Liver (tissue), 3 donors: ENCODE results near the gene RSBN1L.

Source experiments
- CTCF ChIP-seq: fragments of 150-350 bp; IDR thresholded peaks from 2 replicates; pipeline ENCODE4 v1.5.1; 2017; ENCODE audit warnings: improper control_type of control experiment, low read depth, low read length; ENCODE audit not compliant: missing input control
- EGR1 ChIP-seq, 2 donors: IDR thresholded peaks; 2 replicates each; pipeline ENCODE4 v1.6.1; 2016 to 2018; ENCODE audit warnings: antibody characterized with exemption in 2 of 2, low read depth in 2 of 2
- FOXA1 ChIP-seq: IDR thresholded peaks from 2 replicates; pipeline ENCODE4 v1.6.1; 2016; ENCODE audit warnings: antibody characterized with exemption
- GABPA ChIP-seq, 2 donors: IDR thresholded peaks in 1 of 2; conservative IDR thresholded peaks in 1 of 2; 2 replicates each; pipeline ENCODE4 v1.6.1; 2016; ENCODE audit warnings: antibody characterized with exemption in 2 of 2, mild to moderate bottlenecking in 1 of 2, moderate library complexity in 1 of 2
- JUND ChIP-seq, 2 donors: IDR thresholded peaks; 2 replicates each; pipeline ENCODE4 v1.6.1; 2016; ENCODE audit warnings: antibody characterized with exemption in 2 of 2
- MAX ChIP-seq: IDR thresholded peaks from 2 replicates; pipeline ENCODE4 v1.6.1; 2016; ENCODE audit warnings: antibody characterized with exemption
- RAD21 ChIP-seq, 2 donors: IDR thresholded peaks; 2 replicates each; pipeline ENCODE4 v1.6.1; 2016; ENCODE audit warnings: antibody characterized with exemption in 2 of 2, mild to moderate bottlenecking in 2 of 2
- REST ChIP-seq: IDR thresholded peaks from 2 replicates; pipeline ENCODE4 v1.6.1; 2016; ENCODE audit warnings: antibody characterized with exemption, mild to moderate bottlenecking
- SP1 ChIP-seq: IDR thresholded peaks from 2 replicates; pipeline ENCODE4 v1.6.1; 2018; ENCODE audit warnings: antibody characterized with exemption, mild to moderate bottlenecking
- TAF1 ChIP-seq: conservative IDR thresholded peaks from 2 replicates; pipeline ENCODE4 v1.6.1; 2016; ENCODE audit warnings: antibody characterized with exemption, mild to moderate bottlenecking
- YY1 ChIP-seq: IDR thresholded peaks from 2 replicates; pipeline ENCODE4 v1.6.1; 2016; ENCODE audit warnings: antibody characterized with exemption, mild to moderate bottlenecking
- ZBTB33 ChIP-seq: IDR thresholded peaks from 2 replicates; pipeline ENCODE4 v1.6.1; 2016; ENCODE audit warnings: antibody characterized with exemption
- donor health status: healthy.
- donor health status: healthy.

GRCh38 chr7:77800158-77800557, 103.9 kb downstream of the RSBN1L start:
- no peak for TF ChIP-seq MAX
- no peak for TF ChIP-seq CTCF
- no peak for TF ChIP-seq TAF1
- TF ChIP-seq REST = no peak
- TF ChIP-seq YY1 = no peak
- no peak for TF ChIP-seq RAD21 (IDR thresholded peaks at IDR 0.05)
- TF ChIP-seq SP1 = no peak
- TF ChIP-seq FOXA1 = no peak
- no peak for TF ChIP-seq EGR1 (IDR thresholded peaks at IDR 0.05; ENCODE audit: low read depth in 2 of 2)
- TF ChIP-seq ZBTB33 = no peak
- no peak for TF ChIP-seq GABPA (IDR thresholded peaks at IDR 0.05 in 1 of 2, conservative IDR thresholded peaks at IDR 0.05 in 1 of 2)
- no peak for TF ChIP-seq JUND (IDR thresholded peaks at IDR 0.05)
